RWPE2 (cell line): ENCODE measurements around the gene CMSS1.

Experiments
- ATAC-seq: fragments of 200-7000 bp; cut with Tn5 transposase; 3 replicates; pipeline ENCODE4 v1.9.1; 2021; ENCODE audit warnings: low read depth
- DNase-seq: peaks from one replicate; pipeline ENCODE4 v3.0.0-alpha.2; 2020; ENCODE audit warnings: low spot score
- H3K27ac ChIP-seq: fragments of 450-650 bp; 2 replicates; pipeline ENCODE4 v1.5.1; 2017; ENCODE audit warnings: mild to moderate bottlenecking; ENCODE audit not compliant: poor library complexity, severe bottlenecking
- H3K27me3 ChIP-seq: fragments of 250-450 bp; sonication (Bioruptor Pico); 2 replicates; pipeline ENCODE4 v1.5.1; 2021; ENCODE audit warnings: mild to moderate bottlenecking, moderate library complexity; ENCODE audit not compliant: insufficient read depth, poor library complexity, severe bottlenecking
- H3K36me3 ChIP-seq: fragments of 250-450 bp; sonication (Bioruptor Pico); 2 replicates; pipeline ENCODE4 v1.5.1; 2020; ENCODE audit warnings: low read depth, mild to moderate bottlenecking, moderate library complexity
- H3K4me1 ChIP-seq: fragments of 250-450 bp; sonication (Bioruptor Pico); 2 replicates; pipeline ENCODE4 v1.5.1; 2021; ENCODE audit warnings: mild to moderate bottlenecking, moderate library complexity; ENCODE audit not compliant: insufficient read depth, poor library complexity, severe bottlenecking
- H3K4me3 ChIP-seq: fragments of 250-450 bp; sonication (Bioruptor Pico); 2 replicates; pipeline ENCODE4 v1.5.1; 2021; ENCODE audit warnings: mild to moderate bottlenecking, moderate library complexity; ENCODE audit not compliant: severe bottlenecking
- H3K9me3 ChIP-seq: fragments of 250-450 bp; sonication (Bioruptor Pico); 2 replicates; pipeline ENCODE4 v1.5.1; 2021; ENCODE audit warnings: mild to moderate bottlenecking, moderate library complexity; ENCODE audit not compliant: severe bottlenecking
- CTCF ChIP-seq: fragments of 450-650 bp; IDR thresholded peaks from one replicate; pipeline ENCODE4 v1.5.1; 2017; ENCODE audit warnings: mild to moderate bottlenecking, moderate library complexity; ENCODE audit not compliant: poor library complexity, severe bottlenecking

CMSS1 gene

GRCh38 chr3:100159331-100160153 lies 341.9 kb downstream of the CMSS1 start:
- no peak for DNase-seq
- no peak for TF ChIP-seq CTCF
- H3K27me3 ChIP-seq = no peaks in the 10 kb centered on the region

GRCh38 chr3:100160521-100160920 lies 342.9 kb downstream of the CMSS1 start:
- ATAC-seq = no peak
- peak overlapping the region; percentile 82 for H3K27ac ChIP-seq
- peaks cover 27% of the 10 kb centered on the region for H3K4me1 ChIP-seq
- DNase-seq = no peak
- no peak overlapping the region for H3K4me3 ChIP-seq
- H3K27me3 ChIP-seq = no peaks in the 10 kb centered on the region
- TF ChIP-seq CTCF = no peak
- H3K9me3 ChIP-seq = peaks cover 5% of the 10 kb centered on the region
- no peaks in the 10 kb centered on the region; the same call in 1 of the 2 replicates for H3K36me3 ChIP-seq

More at GRCh38 chr3:100159331-100160153, 341.9 kb downstream of the CMSS1 start:
- no peaks in the 10 kb centered on the region; the same call in 1 of the 2 replicates for H3K36me3 ChIP-seq
- H3K9me3 ChIP-seq = peaks cover 8% of the 10 kb centered on the region
- peak; percentile 83 for ATAC-seq
- peak overlapping the region; percentile 82 for H3K27ac ChIP-seq
- H3K4me1 ChIP-seq = peaks cover 27% of the 10 kb centered on the region
- no peak overlapping the region for H3K4me3 ChIP-seq

- no peaks in the 10 kb centered on the region for H3K27me3 ChIP-seq
- no peak overlapping the region for H3K27ac ChIP-seq
- H3K4me3 ChIP-seq = no peak overlapping the region
- H3K36me3 ChIP-seq = peaks cover 9% of the 10 kb centered on the region; the same call in 1 of the 2 replicates
- ATAC-seq (no peak), DNase-seq (no peak)
- peaks cover 18% of the 10 kb centered on the region for H3K4me1 ChIP-seq
- no peak for TF ChIP-seq CTCF
- no peaks in the 10 kb centered on the region for H3K9me3 ChIP-seq
Observed at GRCh38 chr3:100163787-100164186, 346.1 kb downstream of the CMSS1 start.

GRCh38 chr3:100164743-100165142 lies 347.1 kb downstream of the CMSS1 start:
- ATAC-seq = no peak
- peaks cover 9% of the 10 kb centered on the region; the same call in 1 of the 2 replicates for H3K36me3 ChIP-seq

More at GRCh38 chr3:100164743-100165142, 347.1 kb downstream of the CMSS1 start:
- no peak overlapping the region for H3K27ac ChIP-seq
- H3K27me3 ChIP-seq = no peaks in the 10 kb centered on the region
- no peak overlapping the region for H3K4me3 ChIP-seq
- no peak for TF ChIP-seq CTCF
- DNase-seq = no peak
- H3K4me1 ChIP-seq = peaks cover 8% of the 10 kb centered on the region
- no peaks in the 10 kb centered on the region for H3K9me3 ChIP-seq
